Fibroblast of mammary gland (primary cell): Measurements from ENCODE around the gene CCDC110.

ENCODE experiments used
- DNase-seq: peaks from one replicate; pipeline ENCODE4 v3.0.0-alpha.2; 2010; ENCODE audit warnings: low read depth
- H3K4me3 ChIP-seq: 2 replicates; pipeline ENCODE4 v1.5.1; 2011; ENCODE audit warnings: low read depth, mild to moderate bottlenecking, low read length, moderate library complexity; ENCODE audit not compliant: control insufficient read depth
- TF ChIP-seq, protein P1 (sequence below): conservative IDR thresholded peaks from 2 replicates; pipeline ENCODE4 v1.5.1; 2011; ENCODE audit warnings: low read depth, low read length, inconsistent platforms; ENCODE audit not compliant: control insufficient read depth, insufficient read depth

Gene CCDC110

DNA sequence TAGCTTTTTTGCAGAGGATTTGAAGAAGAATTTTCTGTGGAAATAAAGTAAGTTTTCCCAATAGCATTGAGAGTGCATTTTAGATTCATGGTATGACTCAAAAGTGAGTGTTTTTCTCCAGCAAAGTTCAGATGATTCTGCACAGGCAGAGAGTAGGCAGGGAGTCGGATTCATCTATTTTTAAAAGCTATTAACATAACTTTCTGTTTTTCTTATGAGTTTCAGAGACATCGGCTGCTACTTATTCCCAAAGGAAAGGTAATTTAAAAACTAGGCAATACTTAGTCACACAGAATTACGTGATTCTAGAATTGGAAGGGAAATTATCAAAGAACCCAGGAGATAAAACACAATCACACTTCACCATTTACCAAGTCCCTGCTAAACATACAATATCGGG, 4.4 kb downstream of the CCDC110 start:
- TF ChIP-seq, protein P1, sequence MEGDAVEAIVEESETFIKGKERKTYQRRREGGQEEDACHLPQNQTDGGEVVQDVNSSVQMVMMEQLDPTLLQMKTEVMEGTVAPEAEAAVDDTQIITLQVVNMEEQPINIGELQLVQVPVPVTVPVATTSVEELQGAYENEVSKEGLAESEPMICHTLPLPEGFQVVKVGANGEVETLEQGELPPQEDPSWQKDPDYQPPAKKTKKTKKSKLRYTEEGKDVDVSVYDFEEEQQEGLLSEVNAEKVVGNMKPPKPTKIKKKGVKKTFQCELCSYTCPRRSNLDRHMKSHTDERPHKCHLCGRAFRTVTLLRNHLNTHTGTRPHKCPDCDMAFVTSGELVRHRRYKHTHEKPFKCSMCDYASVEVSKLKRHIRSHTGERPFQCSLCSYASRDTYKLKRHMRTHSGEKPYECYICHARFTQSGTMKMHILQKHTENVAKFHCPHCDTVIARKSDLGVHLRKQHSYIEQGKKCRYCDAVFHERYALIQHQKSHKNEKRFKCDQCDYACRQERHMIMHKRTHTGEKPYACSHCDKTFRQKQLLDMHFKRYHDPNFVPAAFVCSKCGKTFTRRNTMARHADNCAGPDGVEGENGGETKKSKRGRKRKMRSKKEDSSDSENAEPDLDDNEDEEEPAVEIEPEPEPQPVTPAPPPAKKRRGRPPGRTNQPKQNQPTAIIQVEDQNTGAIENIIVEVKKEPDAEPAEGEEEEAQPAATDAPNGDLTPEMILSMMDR: no peak
- DNase-seq: peak; percentile 57
- no peak overlapping the region for H3K4me3 ChIP-seq

DNA sequence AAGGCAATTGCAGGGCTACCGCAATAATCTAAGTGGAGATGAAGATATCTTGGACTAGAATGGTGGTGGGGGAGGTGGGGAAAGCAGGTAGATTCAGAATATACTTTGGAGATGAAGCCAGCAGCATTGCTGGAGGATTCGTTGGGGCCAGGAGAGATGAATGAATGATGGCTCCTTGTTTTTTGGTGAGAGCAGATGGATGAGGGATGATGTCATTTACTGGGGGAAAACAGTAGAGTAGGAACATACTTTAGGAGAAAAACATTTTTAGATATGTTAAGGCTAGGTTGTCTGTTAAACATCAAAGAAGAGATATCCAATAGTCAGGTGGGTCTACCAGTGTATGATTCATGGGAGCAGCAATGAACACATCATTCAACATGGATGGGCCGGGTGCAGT, 5.8 kb downstream of the CCDC110 start:
- DNase-seq: no peak
- no peak overlapping the region for H3K4me3 ChIP-seq
- TF ChIP-seq, protein P1: no peak

DNA sequence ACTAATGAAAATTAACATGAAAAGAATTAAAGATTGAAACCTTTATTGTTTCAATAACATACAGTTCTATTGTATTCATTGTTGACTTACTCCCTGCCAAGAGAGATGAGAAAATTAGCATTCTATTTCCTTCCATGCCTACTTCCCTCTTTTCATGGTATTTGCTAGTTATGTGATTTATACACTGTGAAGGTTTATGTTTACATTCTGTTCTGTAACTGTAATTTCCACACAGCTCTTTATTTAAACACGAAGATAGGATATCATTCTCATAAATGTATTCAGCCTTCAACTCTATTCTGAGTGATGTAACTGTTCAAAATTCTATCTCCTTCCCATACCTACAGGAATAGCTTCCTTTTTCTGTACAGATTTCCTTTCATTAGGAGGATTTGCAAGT, 6.6 kb downstream of the CCDC110 start:
- no peak for DNase-seq
- no peak overlapping the region for H3K4me3 ChIP-seq
- TF ChIP-seq, protein P1: no peak

DNA sequence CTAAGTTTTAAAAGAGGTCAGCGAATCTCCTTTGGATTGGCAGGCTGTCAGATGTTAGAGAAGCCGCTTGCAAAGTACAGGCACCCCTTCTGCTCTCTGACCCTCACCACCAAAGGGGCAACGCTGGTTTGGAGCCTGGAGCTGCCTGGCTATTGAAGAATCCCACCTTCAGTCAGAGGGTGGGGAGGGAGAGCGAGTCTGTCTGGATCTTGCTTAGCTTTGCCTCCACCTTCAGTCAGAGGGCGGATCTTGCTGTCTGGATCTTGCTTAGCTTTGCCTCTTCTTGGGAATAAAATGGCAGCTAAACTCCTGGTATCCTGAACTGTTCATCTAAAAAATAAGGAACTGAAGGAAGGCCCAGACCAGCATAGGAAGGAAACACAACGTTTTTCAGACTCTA, 7.3 kb downstream of the CCDC110 start:
- no peak for DNase-seq
- no peak overlapping the region for H3K4me3 ChIP-seq
- TF ChIP-seq, protein P1: no peak

DNA sequence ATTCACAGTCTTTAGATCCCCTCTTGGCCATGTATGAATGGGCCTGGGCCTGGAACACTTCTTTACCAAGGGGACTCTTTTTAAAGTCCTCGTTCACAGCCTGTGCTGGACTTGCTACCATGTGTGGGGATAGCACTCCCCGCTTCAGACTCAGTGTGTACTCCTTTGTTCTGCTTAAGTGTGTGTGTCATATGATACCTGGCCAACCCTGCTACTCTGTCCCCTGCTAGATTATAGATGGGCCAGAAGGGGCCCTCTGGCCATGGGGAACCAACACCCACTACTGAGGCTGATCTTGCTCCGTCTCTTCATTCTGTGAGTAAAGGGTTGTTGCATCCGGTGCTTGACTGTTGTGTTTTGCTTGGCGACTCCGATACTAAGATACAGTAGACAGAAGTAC, 8.0 kb downstream of the CCDC110 start:
- TF ChIP-seq, protein P1: no peak
- DNase-seq: no peak
- H3K4me3 ChIP-seq: no peak overlapping the region

DNA sequence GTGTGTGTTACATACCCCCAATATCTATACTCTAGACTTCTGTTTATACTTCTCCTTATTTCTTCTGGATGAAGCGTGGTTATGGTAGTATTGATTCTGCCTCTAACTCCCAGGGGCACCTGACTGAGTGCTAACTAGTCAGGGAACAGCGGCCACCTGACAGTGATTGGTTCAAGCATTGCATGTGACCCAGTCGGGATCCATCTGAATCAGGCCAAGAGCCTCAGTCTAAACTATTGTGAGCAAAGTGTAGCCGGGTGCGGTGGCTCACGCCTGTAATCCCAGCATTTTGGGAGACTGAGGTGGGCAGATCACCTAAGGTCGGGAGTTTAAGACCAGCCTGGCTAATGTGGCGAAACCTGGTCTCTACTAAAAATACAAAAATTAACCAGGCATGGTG, 10.0 kb downstream of the CCDC110 start:
- TF ChIP-seq, protein P1: no peak
- no peak overlapping the region for H3K4me3 ChIP-seq
- DNase-seq: no peak

DNA sequence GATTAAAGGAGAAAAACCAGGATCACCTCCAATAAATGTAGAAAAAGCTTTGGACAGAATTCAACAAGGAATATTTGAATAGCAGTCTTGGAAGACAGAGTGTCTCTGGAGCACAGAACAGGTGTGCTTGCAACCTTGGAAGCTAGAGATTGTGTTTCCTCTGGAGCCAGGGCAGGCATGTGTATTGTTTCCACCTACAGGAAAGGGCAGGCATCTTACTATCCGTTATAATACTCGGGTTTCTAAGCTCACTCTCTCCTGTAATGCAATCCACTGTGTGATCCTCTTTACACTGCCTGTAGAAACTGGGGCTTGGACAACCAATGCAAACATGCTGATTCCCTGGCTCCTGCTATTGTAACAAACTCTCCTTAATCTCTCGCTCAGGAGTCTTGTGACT, 14.4 kb downstream of the CCDC110 start:
- no peak for DNase-seq
- H3K4me3 ChIP-seq: no peak overlapping the region

More for the DNA sequence above, 14.4 kb downstream of the CCDC110 start:
- TF ChIP-seq, protein P1: no peak
